ENCODE data around the gene PTPRU.

PTPRU gene

DNA sequence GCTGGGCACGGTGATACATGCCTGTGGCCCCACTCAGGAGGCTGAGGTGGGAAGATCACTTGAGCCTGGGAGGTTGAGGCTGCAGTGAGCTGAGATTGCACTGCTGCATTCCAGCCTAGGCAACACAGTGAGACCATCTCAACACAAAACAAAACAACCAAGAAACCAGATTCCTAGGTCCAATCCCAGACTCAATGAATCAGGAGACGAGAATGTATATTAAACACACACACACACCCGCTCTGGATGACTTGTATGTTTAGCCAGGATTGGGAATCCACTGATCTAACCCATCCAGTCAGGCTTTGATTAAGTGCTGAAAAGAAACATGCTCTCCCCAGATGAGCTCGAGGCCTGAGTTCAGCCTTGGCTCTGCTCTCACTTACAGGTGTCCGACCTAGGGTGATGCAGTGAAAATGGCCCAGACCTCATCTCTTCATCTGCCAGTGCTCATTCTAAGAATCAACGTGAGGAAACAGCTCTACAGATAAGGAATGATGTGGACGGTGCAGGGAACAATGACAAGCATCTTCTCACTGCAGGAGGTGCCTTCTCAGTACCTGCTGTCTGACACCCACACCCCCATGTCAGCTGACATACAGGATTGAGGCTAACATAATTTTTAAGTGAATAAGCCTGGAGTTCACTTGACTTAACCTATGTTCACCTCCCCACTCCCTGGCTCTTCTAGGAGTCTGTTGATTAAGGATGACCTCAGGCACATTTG, 39.3 kb upstream of the PTPRU start:
- TF ChIP-seq REST (IDR thresholded peaks at IDR 0.05; ENCODE audit: insufficient read depth in 1 of 2, low read depth in 2 of 2, low read length in 2 of 2) (no peak), FOXP2 (optimal IDR thresholded peaks at IDR 0.05; ENCODE audit: borderline replicate concordance, extremely low read depth, extremely low read length, insufficient read depth) (no peak), TAF1 (IDR thresholded peaks at IDR 0.05; ENCODE audit: borderline replicate concordance, insufficient read depth, low read length) (no peak), POLR2AphosphoS5 (IDR thresholded peaks at IDR 0.05; ENCODE audit: low read depth, low read length) (no peak), SIN3A (IDR thresholded peaks at IDR 0.05; ENCODE audit: borderline replicate concordance, insufficient read depth, low read length) (no peak)

DNA sequence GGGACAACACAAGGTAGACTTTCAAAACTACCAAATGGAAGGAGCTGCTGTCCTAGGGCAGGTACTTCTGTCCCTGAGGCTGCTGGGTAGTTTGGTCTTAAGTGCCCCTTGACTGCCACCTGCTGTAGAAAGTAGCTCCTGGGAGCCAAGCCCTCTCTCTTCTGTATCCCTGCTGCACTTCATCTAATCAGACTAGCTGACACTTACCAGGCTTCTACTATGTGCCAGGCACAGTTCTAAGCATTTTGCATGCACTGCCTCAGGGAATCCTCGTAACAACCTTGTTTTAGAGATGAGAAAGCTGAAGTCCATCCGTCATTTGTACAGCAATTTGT, 38.8 kb upstream of the PTPRU start:
- no peak for TF ChIP-seq TAF1 (IDR thresholded peaks at IDR 0.05; ENCODE audit: borderline replicate concordance, insufficient read depth, low read length)
- no peak for TF ChIP-seq SIN3A (IDR thresholded peaks at IDR 0.05; ENCODE audit: borderline replicate concordance, insufficient read depth, low read length)
- TF ChIP-seq POLR2AphosphoS5 (IDR thresholded peaks at IDR 0.05; ENCODE audit: low read depth, low read length): no peak
- no peak for TF ChIP-seq REST (IDR thresholded peaks at IDR 0.05; ENCODE audit: insufficient read depth in 1 of 2, low read depth in 2 of 2, low read length in 2 of 2)
- TF ChIP-seq FOXP2 (optimal IDR thresholded peaks at IDR 0.05; ENCODE audit: borderline replicate concordance, extremely low read depth, extremely low read length, insufficient read depth): no peak

DNA sequence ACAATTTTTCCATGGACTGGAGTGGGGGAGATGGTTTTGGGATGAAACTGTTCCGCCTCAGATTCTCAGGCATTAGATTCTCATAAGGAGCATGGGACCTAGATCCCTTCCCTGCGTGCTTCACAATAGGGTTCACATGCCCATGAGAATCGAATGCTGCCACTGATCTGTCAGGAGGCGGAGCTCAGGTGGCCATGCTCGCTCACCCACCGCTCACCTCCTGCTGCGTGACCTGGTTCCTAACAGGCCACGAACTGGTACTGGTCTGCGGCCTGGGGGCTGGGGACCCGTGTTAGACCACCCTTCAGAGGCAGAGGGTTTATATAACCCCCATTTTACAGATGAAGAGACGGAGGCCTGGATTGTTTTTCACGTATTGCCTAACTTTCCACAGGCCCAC, 38.3 kb upstream of the PTPRU start:
- TF ChIP-seq POLR2AphosphoS5 (IDR thresholded peaks at IDR 0.05; ENCODE audit: low read depth, low read length) (no peak), FOXP2 (optimal IDR thresholded peaks at IDR 0.05; ENCODE audit: borderline replicate concordance, extremely low read depth, extremely low read length, insufficient read depth) (no peak), REST (IDR thresholded peaks at IDR 0.05; ENCODE audit: insufficient read depth in 1 of 2, low read depth in 2 of 2, low read length in 2 of 2) (no peak), SIN3A (IDR thresholded peaks at IDR 0.05; ENCODE audit: borderline replicate concordance, insufficient read depth, low read length) (no peak), TAF1 (IDR thresholded peaks at IDR 0.05; ENCODE audit: borderline replicate concordance, insufficient read depth, low read length) (no peak)

- TF ChIP-seq SIN3A (IDR thresholded peaks at IDR 0.05; ENCODE audit: borderline replicate concordance, insufficient read depth, low read length) (no peak), TAF1 (IDR thresholded peaks at IDR 0.05; ENCODE audit: borderline replicate concordance, insufficient read depth, low read length) (no peak), POLR2AphosphoS5 (IDR thresholded peaks at IDR 0.05; ENCODE audit: low read depth, low read length) (no peak), REST (IDR thresholded peaks at IDR 0.05; ENCODE audit: insufficient read depth in 1 of 2, low read depth in 2 of 2, low read length in 2 of 2) (no peak), FOXP2 (optimal IDR thresholded peaks at IDR 0.05; ENCODE audit: borderline replicate concordance, extremely low read depth, extremely low read length, insufficient read depth) (no peak)
Measured at GRCh38 chr1:29200906-29201594, 35.3 kb upstream of the PTPRU start.
